ENCODE measurements around the gene CASTOR1.

DNA sequence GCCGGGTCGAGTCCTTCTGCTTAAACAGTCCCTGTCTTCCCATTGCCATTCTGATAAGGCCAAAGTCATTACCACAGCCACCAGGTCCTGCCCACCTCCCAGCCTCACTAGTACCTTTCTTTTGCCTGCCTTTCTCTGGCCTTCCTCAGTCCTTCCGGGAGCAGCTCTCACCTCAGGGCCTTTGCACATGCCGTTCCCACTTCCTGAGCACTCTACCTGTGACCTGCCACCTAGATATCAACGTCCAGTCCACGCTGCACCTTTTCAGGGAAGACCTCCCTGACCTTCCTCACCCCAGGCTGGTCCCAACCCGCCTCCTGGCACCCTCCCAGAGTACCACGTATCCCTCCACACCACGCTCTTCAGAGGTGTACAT, 14.9 kb downstream of the CASTOR1 start:
- TF ChIP-seq CTCF (conservative IDR thresholded peaks at IDR 0.05) (no peak), ZFX (IDR thresholded peaks at IDR 0.05) (no peak)
